ENCODE results near the gene SVOPL. TPM values are rescaled to one million over a fixed set of nuclear protein-coding genes. Genes with fewer than 3 reads are reported as not detected.

Gene SVOPL
- total RNA-seq, 1 experiment from 2014 or later = 2.3 TPM

GRCh38 chr7:138684340-138684739 is 16.8 kb downstream of the SVOPL start:
- DNase-seq = no peak
- no peak overlapping the region for H3K4me3 ChIP-seq (ENCODE audit: insufficient read depth, low read depth, low read length)
- H3K27me3 ChIP-seq (ENCODE audit: control insufficient read depth, insufficient read depth, low read length) = no peaks in the 10 kb centered on the region
- no peaks in the 10 kb centered on the region for H3K36me3 ChIP-seq (replicated peaks; ENCODE audit: control insufficient read depth, insufficient read depth, low read length)

- H3K27me3 ChIP-seq (ENCODE audit: control insufficient read depth, insufficient read depth, low read length) = no peaks in the 10 kb centered on the region
- no peak for DNase-seq
Observed at GRCh38 chr7:138679793-138680192, 21.4 kb downstream of the SVOPL start.

GRCh38 chr7:138670594-138670993 is 30.6 kb downstream of the SVOPL start:
- no peak for DNase-seq
- Histone ChIP-seq H3K27me3 (ENCODE audit: control insufficient read depth, insufficient read depth, low read length) (no peaks in the 10 kb centered on the region), H3K4me3 (ENCODE audit: insufficient read depth, low read depth, low read length) (no peak overlapping the region), H3K36me3 (replicated peaks; ENCODE audit: control insufficient read depth, insufficient read depth, low read length) (no peaks in the 10 kb centered on the region)

More at GRCh38 chr7:138679793-138680192, 21.4 kb downstream of the SVOPL start:
- H3K36me3 ChIP-seq (replicated peaks; ENCODE audit: control insufficient read depth, insufficient read depth, low read length) = no peaks in the 10 kb centered on the region
- H3K4me3 ChIP-seq (ENCODE audit: insufficient read depth, low read depth, low read length) = no peak overlapping the region

- no peaks in the 10 kb centered on the region for H3K27me3 ChIP-seq (ENCODE audit: control insufficient read depth, insufficient read depth, low read length)
- H3K36me3 ChIP-seq (replicated peaks; ENCODE audit: control insufficient read depth, insufficient read depth, low read length) = no peaks in the 10 kb centered on the region
- no peak overlapping the region for H3K4me3 ChIP-seq (ENCODE audit: insufficient read depth, low read depth, low read length)
- no peak for DNase-seq
Observed at GRCh38 chr7:138669364-138669763, 31.8 kb downstream of the SVOPL start.

GRCh38 chr7:138668946-138669345 is 32.2 kb downstream of the SVOPL start:
- H3K36me3 ChIP-seq (replicated peaks; ENCODE audit: control insufficient read depth, insufficient read depth, low read length) = no peaks in the 10 kb centered on the region
- no peak for DNase-seq
- H3K4me3 ChIP-seq (ENCODE audit: insufficient read depth, low read depth, low read length) = no peak overlapping the region
- no peaks in the 10 kb centered on the region for H3K27me3 ChIP-seq (ENCODE audit: control insufficient read depth, insufficient read depth, low read length)

- DNase-seq = no peak
- H3K27me3 ChIP-seq (ENCODE audit: control insufficient read depth, insufficient read depth, low read length) = no peaks in the 10 kb centered on the region
- no peak overlapping the region for H3K4me3 ChIP-seq (ENCODE audit: insufficient read depth, low read depth, low read length)
- no peaks in the 10 kb centered on the region for H3K36me3 ChIP-seq (replicated peaks; ENCODE audit: control insufficient read depth, insufficient read depth, low read length)
Observed at GRCh38 chr7:138668229-138668596, 32.9 kb downstream of the SVOPL start.

- Histone ChIP-seq H3K27me3 (ENCODE audit: control insufficient read depth, insufficient read depth, low read length) (no peaks in the 10 kb centered on the region), H3K36me3 (replicated peaks; ENCODE audit: control insufficient read depth, insufficient read depth, low read length) (no peaks in the 10 kb centered on the region), H3K4me3 (ENCODE audit: insufficient read depth, low read depth, low read length) (no peak overlapping the region)
- DNase-seq = no peak
Observed at GRCh38 chr7:138667535-138668228, 33.5 kb downstream of the SVOPL start.

- H3K4me3 ChIP-seq (ENCODE audit: insufficient read depth, low read depth, low read length) = no peak overlapping the region
- no peaks in the 10 kb centered on the region for H3K27me3 ChIP-seq (ENCODE audit: control insufficient read depth, insufficient read depth, low read length)
- no peaks in the 10 kb centered on the region for H3K36me3 ChIP-seq (replicated peaks; ENCODE audit: control insufficient read depth, insufficient read depth, low read length)
- no peak for DNase-seq
Observed at GRCh38 chr7:138666385-138666784, 34.8 kb downstream of the SVOPL start.

GRCh38 chr7:138665669-138666140 is 35.5 kb downstream of the SVOPL start:
- Histone ChIP-seq H3K4me3 (ENCODE audit: insufficient read depth, low read depth, low read length) (no peak overlapping the region), H3K27me3 (ENCODE audit: control insufficient read depth, insufficient read depth, low read length) (no peaks in the 10 kb centered on the region)
- DNase-seq = no peak

GRCh38 chr7:138665249-138665648 is 35.9 kb downstream of the SVOPL start:
- no peaks in the 10 kb centered on the region for H3K27me3 ChIP-seq (ENCODE audit: control insufficient read depth, insufficient read depth, low read length)
- H3K36me3 ChIP-seq (replicated peaks; ENCODE audit: control insufficient read depth, insufficient read depth, low read length) = no peaks in the 10 kb centered on the region
- H3K4me3 ChIP-seq (ENCODE audit: insufficient read depth, low read depth, low read length) = peak overlapping the region; percentile 16
- DNase-seq = no peak

More at GRCh38 chr7:138665669-138666140, 35.5 kb downstream of the SVOPL start:
- no peaks in the 10 kb centered on the region for H3K36me3 ChIP-seq (replicated peaks; ENCODE audit: control insufficient read depth, insufficient read depth, low read length)

GRCh38 chr7:138663725-138664710 is 37.1 kb downstream of the SVOPL start:
- no peaks in the 10 kb centered on the region for H3K36me3 ChIP-seq (replicated peaks; ENCODE audit: control insufficient read depth, insufficient read depth, low read length)
- DNase-seq = peak; percentile 68
- H3K4me3 ChIP-seq (ENCODE audit: insufficient read depth, low read depth, low read length) = peak overlapping the region; percentile 51
- H3K27me3 ChIP-seq (ENCODE audit: control insufficient read depth, insufficient read depth, low read length) = no peaks in the 10 kb centered on the region

GRCh38 chr7:138662991-138663320 is 38.2 kb downstream of the SVOPL start:
- no peak for DNase-seq
- no peaks in the 10 kb centered on the region for H3K27me3 ChIP-seq (ENCODE audit: control insufficient read depth, insufficient read depth, low read length)
- no peaks in the 10 kb centered on the region for H3K36me3 ChIP-seq (replicated peaks; ENCODE audit: control insufficient read depth, insufficient read depth, low read length)
- no peak overlapping the region for H3K4me3 ChIP-seq (ENCODE audit: insufficient read depth, low read depth, low read length)

- no peak for DNase-seq
- no peaks in the 10 kb centered on the region for H3K36me3 ChIP-seq (replicated peaks; ENCODE audit: control insufficient read depth, insufficient read depth, low read length)
- H3K27me3 ChIP-seq (ENCODE audit: control insufficient read depth, insufficient read depth, low read length) = no peaks in the 10 kb centered on the region
- no peak overlapping the region for H3K4me3 ChIP-seq (ENCODE audit: insufficient read depth, low read depth, low read length)
Observed at GRCh38 chr7:138662076-138662990, 38.8 kb downstream of the SVOPL start.

- DNase-seq = no peak
- Histone ChIP-seq H3K27me3 (ENCODE audit: control insufficient read depth, insufficient read depth, low read length) (no peaks in the 10 kb centered on the region), H3K36me3 (replicated peaks; ENCODE audit: control insufficient read depth, insufficient read depth, low read length) (no peaks in the 10 kb centered on the region), H3K4me3 (ENCODE audit: insufficient read depth, low read depth, low read length) (no peak overlapping the region)
Observed at GRCh38 chr7:138661069-138661635, 40.0 kb downstream of the SVOPL start.

Measured in H7 (cell line).